GM18511 (cell line): ENCODE data around the gene ZNF106.

Experiments
- ATAC-seq: cut with Tn5 transposase; IDR thresholded peaks from one replicate; pipeline ENCODE4 v1.9.1; 2021; ENCODE audit warnings: mild to moderate bottlenecking, moderate library complexity; ENCODE audit not compliant: unreplicated experiment

The ZNF106 gene

GRCh38 chr15:42373274-42373673 is 117.7 kb downstream of the ZNF106 start:
- no peak for ATAC-seq

- no peak for ATAC-seq
These were observed 119.8 kb downstream of the ZNF106 start for GRCh38 chr15:42371096-42371495.

DNA sequence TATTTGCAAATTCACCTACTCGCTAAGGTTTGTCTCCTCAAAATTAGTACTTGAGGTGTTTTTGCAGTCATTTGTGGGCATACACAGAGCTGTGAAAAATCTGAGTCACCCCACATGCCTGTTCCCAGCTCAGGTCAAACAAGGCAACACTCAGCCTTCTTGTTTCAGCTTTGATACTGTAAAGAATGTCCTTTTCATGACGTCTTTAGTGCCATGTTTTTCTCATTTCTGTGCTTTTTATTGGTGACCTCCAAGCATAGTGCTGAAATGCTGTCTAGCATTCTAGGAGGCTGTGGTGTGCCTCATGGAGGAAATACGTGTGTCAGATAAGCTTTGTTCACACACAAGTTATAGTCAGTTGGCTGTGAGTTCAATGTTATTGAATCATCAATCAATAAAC is 122.8 kb downstream of the ZNF106 start:
- no peak for ATAC-seq

DNA sequence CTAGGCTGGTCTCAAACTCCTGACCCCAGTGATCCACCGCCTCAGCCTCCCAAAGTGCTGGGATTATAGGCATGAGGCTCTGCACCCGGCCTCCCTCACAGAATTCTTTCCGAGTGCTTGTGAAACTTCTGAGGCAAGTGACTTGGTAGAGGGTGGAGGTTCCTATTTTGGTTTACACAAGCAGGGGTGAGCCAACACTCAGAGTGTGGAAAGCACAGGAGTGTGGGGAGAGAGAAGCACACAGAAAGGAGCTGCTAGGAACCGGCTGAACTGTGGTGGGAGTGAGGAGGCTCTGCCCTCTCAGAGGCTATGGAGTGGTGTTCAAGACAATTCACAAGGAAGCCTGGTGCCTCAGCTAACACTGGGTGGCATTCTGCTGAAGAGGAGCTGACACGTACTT is 123.9 kb downstream of the ZNF106 start:
- ATAC-seq: no peak

DNA sequence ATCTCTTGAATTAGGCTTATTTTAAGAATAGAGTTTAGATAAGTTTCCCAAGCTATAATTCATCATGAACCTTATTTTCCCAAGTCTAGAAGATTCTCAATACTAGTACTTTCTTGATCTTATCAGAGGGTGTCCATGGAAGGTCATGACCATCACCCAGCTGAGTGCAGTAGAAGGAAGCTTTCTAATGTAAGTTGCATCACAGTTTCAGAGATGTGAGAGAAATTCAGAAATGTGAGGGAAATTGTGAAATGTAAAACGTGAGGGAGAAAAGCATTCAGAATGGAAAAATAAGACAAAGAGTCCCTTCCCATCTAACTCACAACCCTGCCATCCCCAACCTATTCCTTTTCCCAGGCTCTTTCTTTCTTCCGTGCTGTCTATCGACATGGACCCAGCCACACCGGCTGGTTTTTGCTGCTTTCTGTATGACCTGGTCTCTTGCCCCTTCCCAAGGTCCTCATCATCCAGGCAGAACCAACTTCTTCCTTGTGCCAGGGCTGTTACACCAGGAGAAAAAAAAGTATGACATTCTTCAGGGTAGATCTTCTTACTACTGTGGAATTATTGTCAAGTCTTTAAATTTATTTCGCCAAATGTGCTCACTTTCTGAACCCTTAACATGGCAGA is 124.9 kb downstream of the ZNF106 start:
- ATAC-seq: no peak

- no peak for ATAC-seq
These were observed 126.4 kb downstream of the ZNF106 start for GRCh38 chr15:42364529-42364928.

DNA sequence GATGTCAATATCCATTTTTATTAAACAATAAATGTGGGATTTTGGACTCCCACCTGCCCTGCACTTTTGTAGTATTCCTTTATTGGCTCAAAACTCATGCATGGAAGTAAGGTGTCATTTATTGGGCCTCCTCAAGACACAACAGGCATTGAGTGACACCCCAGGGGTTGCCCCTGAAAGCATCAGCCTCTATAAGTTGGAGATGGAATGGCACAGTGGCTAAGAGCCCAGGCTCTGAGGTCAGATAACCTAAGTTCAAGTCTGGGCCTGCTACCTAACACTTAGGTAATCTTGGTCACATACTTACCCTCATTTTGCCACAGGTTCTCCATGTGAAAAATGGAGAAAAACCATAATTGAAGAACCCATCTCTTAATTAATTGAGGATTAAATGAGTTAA is 127.0 kb downstream of the ZNF106 start:
- no peak for ATAC-seq

- ATAC-seq: no peak
These were observed 127.5 kb downstream of the ZNF106 start for GRCh38 chr15:42363487-42363886.
